GM23338 (cell line): Measurements from ENCODE around the gene MEI4. TPM values are rescaled to one million over a fixed set of nuclear protein-coding genes. Genes with fewer than 3 reads are reported as not detected.
A peak's percentile ranks its signal among the peaks of the same experiment; 100 is the strongest.

Source experiments
- ATAC-seq: fragments of 200-7000 bp; cut with Tn5 transposase; 3 replicates; pipeline ENCODE4 v1.9.1; 2020
- DNase-seq: peaks from one replicate; pipeline ENCODE4 v3.0.0-alpha.2; 2015; ENCODE audit warnings: low spot score
- H2AFZ ChIP-seq: fragments of 200-600 bp; sonication (generic); 2 replicates; pipeline ENCODE4 v1.8.0; 2016; ENCODE audit warnings: antibody characterized with exemption, mild to moderate bottlenecking, moderate library complexity
- H3F3A ChIP-seq: fragments of 200-600 bp; sonication (generic); replicated peaks from 2 replicates; pipeline ENCODE4 v1.8.0; 2017; ENCODE audit warnings: antibody characterized with exemption, mixed run types, low read depth
- H3K27ac ChIP-seq: fragments of 200-600 bp; sonication (generic); 2 replicates; pipeline ENCODE4 v1.6.1; 2016; ENCODE audit warnings: low read depth
- H3K27me3 ChIP-seq: fragments of 200-600 bp; sonication (generic); 2 replicates; pipeline ENCODE4 v1.8.0; 2016; ENCODE audit warnings: mild to moderate bottlenecking, mixed run types, moderate library complexity; ENCODE audit not compliant: insufficient read depth
- H3K36me3 ChIP-seq: fragments of 200-600 bp; sonication (generic); 2 replicates; pipeline ENCODE4 v1.8.0; 2016; ENCODE audit warnings: mild to moderate bottlenecking; ENCODE audit not compliant: insufficient read depth
- H3K4me1 ChIP-seq: fragments of 200-600 bp; sonication (generic); 2 replicates; pipeline ENCODE4 v1.8.0; 2016; ENCODE audit warnings: mild to moderate bottlenecking, moderate library complexity; ENCODE audit not compliant: insufficient read depth
- H3K4me2 ChIP-seq: fragments of 200-600 bp; sonication (generic); 2 replicates; pipeline ENCODE4 v1.7.1; 2017; ENCODE audit warnings: mixed run types
- H3K4me3 ChIP-seq: fragments of 200-600 bp; sonication (generic); 2 replicates; pipeline ENCODE4 v1.6.1; 2016; ENCODE audit warnings: mixed run types
- H3K79me2 ChIP-seq: fragments of 200-600 bp; sonication (generic); replicated peaks from 2 replicates; pipeline ENCODE4 v1.8.0; 2017; ENCODE audit warnings: mild to moderate bottlenecking; ENCODE audit not compliant: insufficient read depth
- H3K9me2 ChIP-seq: fragments of 200-600 bp; sonication (generic); 2 replicates; pipeline ENCODE4 v1.8.0; 2017; ENCODE audit not compliant: insufficient read depth
- H4K20me1 ChIP-seq: fragments of 200-600 bp; sonication (generic); replicated peaks from 2 replicates; pipeline ENCODE4 v1.8.0; 2017; ENCODE audit warnings: mild to moderate bottlenecking; ENCODE audit not compliant: insufficient read depth
- H3K27ac Mint-ChIP-seq: 2 replicates; pipeline ENCODE4 v1.8.0; 2020; ENCODE audit warnings: inconsistent platforms, mild to moderate bottlenecking, moderate library complexity, mixed read lengths
- H3K27me3 Mint-ChIP-seq: 3 replicates; pipeline ENCODE4 v1.8.0; 2022; ENCODE audit warnings: low read depth, mild to moderate bottlenecking, moderate library complexity, mixed read lengths, inconsistent platforms; ENCODE audit not compliant: insufficient read depth, poor library complexity
- H3K36me3 Mint-ChIP-seq: 3 replicates; pipeline ENCODE4 v1.8.0; 2021; ENCODE audit warnings: low read depth, mild to moderate bottlenecking, inconsistent platforms, moderate library complexity, mixed read lengths
- H3K4me1 Mint-ChIP-seq: 3 replicates; pipeline ENCODE4 v1.8.0; 2020; ENCODE audit warnings: mild to moderate bottlenecking, inconsistent platforms, mixed read lengths
- H3K4me3 Mint-ChIP-seq: 3 replicates; pipeline ENCODE4 v1.8.0; 2021; ENCODE audit warnings: moderate library complexity, mild to moderate bottlenecking, inconsistent platforms, mixed read lengths
- H3K9me3 Mint-ChIP-seq: 3 replicates; pipeline ENCODE4 v1.8.0; 2020; ENCODE audit warnings: moderate library complexity, mild to moderate bottlenecking, inconsistent platforms, mixed read lengths
- CREB1 ChIP-seq: fragments of 250-450 bp; sonication (Bioruptor Pico); IDR thresholded peaks from 2 replicates; pipeline ENCODE4 v1.5.0; 2020; ENCODE audit warnings: low read depth, mild to moderate bottlenecking, moderate library complexity
- EZH2 ChIP-seq: fragments of 200-600 bp; sonication (generic); IDR thresholded peaks from one replicate; pipeline ENCODE4 v1.8.0; 2017; ENCODE audit warnings: antibody characterized with exemption, mild to moderate bottlenecking, low read depth; ENCODE audit not compliant: unreplicated experiment
- NANOG ChIP-seq: IDR thresholded peaks from 2 replicates; pipeline ENCODE4 v1.6.1; 2016; ENCODE audit warnings: antibody characterized with exemption, borderline replicate concordance
- POLR2AphosphoS5 ChIP-seq: IDR thresholded peaks from 2 replicates; pipeline ENCODE4 v1.6.1; 2016; ENCODE audit warnings: antibody characterized with exemption, low read depth
- STAT1 ChIP-seq: IDR thresholded peaks from one replicate; pipeline ENCODE4 v1.6.1; 2016; ENCODE audit warnings: antibody characterized with exemption; ENCODE audit not compliant: unreplicated experiment
- ZNF114 ChIP-seq: fragments of 250-450 bp; sonication (Bioruptor Pico); IDR thresholded peaks from 2 replicates; pipeline ENCODE4 v1.5.0; 2020; ENCODE audit warnings: mild to moderate bottlenecking, moderate library complexity
- ZNF331 ChIP-seq: fragments of 250-450 bp; sonication (Bioruptor Pico); IDR thresholded peaks from 2 replicates; pipeline ENCODE4 v1.5.0; 2020; ENCODE audit warnings: low read depth, mild to moderate bottlenecking, moderate library complexity
- polyA plus RNA-seq: library from polyadenylated mRNA; unstranded; fragments of >200 nt; fragmentation: Nextera tagmentation; extraction: Ambion mirVana; gene quantifications from 2 replicates; pipeline ENCODE4 v1.2.1, GENCODE V29; 2016
- total RNA-seq: library from RNA; depleted of rRNA; stranded (reverse); fragments of >200 nt; shearing (Covaris generic); gene quantifications from 2 replicates; pipeline ENCODE4 v1.2.3, GENCODE V29; 2014
- TF ChIP-seq, protein P1 (sequence below): fragments of 250-450 bp; sonication (Bioruptor Pico); IDR thresholded peaks from 2 replicates; pipeline ENCODE4 v1.5.0; 2020; ENCODE audit warnings: mild to moderate bottlenecking, moderate library complexity
- TF ChIP-seq, protein P2 (sequence below): IDR thresholded peaks from one replicate; pipeline ENCODE4 v1.6.1; 2018; ENCODE audit warnings: antibody characterized with exemption; ENCODE audit not compliant: unreplicated experiment
- TF ChIP-seq, protein P3 (sequence below): IDR thresholded peaks from 2 replicates; pipeline ENCODE4 v1.6.1; 2016; ENCODE audit warnings: antibody characterized with exemption

The MEI4 gene
- total and polyA plus RNA-seq, 2 experiments from 2014 or later: 0.23 to 0.63 TPM

DNA sequence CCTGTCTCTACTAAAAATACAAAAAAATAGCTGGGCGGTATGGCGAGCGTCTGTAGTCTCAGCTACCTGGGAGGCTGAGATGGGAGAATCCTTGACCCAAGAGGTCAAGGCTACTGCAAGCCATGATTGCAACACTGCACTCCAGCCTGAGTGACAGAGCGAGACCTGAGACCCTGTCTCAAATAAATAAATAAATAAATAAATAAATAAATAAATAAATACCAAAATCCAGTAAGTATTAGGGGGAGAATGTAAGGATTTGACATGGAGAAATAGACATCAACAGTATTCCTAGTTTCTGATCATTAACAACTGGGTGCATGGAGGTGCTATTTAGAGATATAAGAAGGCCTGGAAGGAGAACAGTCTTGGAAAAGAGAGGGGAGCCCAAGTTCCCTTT, 125.7 kb downstream of the MEI4 start (continued):
- TF ChIP-seq, protein P1, sequence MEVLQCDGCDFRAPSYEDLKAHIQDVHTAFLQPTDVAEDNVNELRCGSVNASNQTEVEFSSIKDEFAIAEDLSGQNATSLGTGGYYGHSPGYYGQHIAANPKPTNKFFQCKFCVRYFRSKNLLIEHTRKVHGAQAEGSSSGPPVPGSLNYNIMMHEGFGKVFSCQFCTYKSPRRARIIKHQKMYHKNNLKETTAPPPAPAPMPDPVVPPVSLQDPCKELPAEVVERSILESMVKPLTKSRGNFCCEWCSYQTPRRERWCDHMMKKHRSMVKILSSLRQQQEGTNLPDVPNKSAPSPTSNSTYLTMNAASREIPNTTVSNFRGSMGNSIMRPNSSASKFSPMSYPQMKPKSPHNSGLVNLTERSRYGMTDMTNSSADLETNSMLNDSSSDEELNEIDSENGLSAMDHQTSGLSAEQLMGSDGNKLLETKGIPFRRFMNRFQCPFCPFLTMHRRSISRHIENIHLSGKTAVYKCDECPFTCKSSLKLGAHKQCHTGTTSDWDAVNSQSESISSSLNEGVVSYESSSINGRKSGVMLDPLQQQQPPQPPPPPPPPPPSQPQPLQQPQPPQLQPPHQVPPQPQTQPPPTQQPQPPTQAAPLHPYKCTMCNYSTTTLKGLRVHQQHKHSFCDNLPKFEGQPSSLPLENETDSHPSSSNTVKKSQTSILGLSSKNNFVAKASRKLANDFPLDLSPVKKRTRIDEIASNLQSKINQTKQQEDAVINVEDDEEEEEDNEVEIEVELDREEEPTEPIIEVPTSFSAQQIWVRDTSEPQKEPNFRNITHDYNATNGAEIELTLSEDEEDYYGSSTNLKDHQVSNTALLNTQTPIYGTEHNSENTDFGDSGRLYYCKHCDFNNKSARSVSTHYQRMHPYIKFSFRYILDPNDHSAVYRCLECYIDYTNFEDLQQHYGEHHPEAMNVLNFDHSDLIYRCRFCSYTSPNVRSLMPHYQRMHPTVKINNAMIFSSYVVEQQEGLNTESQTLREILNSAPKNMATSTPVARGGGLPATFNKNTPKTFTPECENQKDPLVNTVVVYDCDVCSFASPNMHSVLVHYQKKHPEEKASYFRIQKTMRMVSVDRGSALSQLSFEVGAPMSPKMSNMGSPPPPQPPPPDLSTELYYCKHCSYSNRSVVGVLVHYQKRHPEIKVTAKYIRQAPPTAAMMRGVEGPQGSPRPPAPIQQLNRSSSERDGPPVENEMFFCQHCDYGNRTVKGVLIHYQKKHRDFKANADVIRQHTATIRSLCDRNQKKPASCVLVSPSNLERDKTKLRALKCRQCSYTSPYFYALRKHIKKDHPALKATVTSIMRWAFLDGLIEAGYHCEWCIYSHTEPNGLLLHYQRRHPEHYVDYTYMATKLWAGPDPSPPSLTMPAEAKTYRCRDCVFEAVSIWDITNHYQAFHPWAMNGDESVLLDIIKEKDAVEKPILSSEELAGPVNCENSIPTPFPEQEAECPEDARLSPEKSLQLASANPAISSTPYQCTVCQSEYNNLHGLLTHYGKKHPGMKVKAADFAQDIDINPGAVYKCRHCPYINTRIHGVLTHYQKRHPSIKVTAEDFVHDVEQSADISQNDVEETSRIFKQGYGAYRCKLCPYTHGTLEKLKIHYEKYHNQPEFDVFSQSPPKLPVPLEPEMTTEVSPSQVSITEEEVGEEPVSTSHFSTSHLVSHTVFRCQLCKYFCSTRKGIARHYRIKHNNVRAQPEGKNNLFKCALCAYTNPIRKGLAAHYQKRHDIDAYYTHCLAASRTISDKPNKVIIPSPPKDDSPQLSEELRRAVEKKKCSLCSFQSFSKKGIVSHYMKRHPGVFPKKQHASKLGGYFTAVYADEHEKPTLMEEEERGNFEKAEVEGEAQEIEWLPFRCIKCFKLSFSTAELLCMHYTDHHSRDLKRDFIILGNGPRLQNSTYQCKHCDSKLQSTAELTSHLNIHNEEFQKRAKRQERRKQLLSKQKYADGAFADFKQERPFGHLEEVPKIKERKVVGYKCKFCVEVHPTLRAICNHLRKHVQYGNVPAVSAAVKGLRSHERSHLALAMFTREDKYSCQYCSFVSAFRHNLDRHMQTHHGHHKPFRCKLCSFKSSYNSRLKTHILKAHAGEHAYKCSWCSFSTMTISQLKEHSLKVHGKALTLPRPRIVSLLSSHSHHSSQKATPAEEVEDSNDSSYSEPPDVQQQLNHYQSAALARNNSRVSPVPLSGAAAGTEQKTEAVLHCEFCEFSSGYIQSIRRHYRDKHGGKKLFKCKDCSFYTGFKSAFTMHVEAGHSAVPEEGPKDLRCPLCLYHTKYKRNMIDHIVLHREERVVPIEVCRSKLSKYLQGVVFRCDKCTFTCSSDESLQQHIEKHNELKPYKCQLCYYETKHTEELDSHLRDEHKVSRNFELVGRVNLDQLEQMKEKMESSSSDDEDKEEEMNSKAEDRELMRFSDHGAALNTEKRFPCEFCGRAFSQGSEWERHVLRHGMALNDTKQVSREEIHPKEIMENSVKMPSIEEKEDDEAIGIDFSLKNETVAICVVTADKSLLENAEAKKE (CRISPR knock-in tag): no peak

DNA sequence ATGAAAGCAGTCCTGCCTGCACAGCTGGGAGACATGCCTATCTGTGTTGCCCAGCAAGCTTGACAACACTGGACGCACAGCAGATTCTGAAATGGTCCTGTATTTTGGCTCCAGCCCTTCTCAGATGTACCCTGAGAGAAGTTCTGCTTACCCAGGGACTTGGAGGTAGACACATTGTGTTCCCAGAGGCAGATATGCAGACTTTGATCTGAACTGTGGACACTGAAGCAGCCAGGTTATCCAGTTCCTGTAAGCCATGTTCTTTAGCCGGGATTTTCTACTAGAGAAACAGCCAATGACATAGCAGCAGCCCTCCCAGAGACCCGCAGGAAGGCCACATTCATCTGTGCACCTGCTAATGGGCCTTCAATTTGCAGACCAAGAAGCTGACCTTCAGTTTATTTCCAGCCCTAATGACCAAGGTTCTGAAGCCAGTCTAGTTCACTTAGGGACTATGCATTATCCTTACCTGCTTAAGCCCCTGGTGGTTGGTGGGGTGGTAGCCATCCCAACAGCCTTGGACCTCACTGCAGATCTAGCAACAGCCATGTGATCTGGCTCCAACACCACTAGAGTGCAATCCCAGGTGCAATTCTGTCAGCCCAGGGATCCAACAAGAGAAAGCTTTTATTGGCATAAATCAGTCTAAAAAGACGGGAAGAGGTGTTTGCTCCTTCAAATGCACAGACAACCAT, 134.2 kb downstream of the MEI4 start:
- ATAC-seq (no peak), DNase-seq (peak; percentile 3)
- Histone ChIP-seq H3K9me2 (no peaks in the 10 kb centered on the region), H3K4me1 (no peaks in the 10 kb centered on the region), H3K27me3 (no peaks in the 10 kb centered on the region), H3K36me3 (no peaks in the 10 kb centered on the region), H4K20me1 (no peaks in the 10 kb centered on the region), H3K4me3 (no peak overlapping the region), H3K79me2 (no peaks in the 10 kb centered on the region), H2AFZ (no peak overlapping the region), H3K4me2 (no peak overlapping the region), H3K27ac (no peak overlapping the region), H3F3A (no peaks in the 10 kb centered on the region)
- Mint-ChIP-seq H3K9me3 (peaks cover 16% of the 10 kb centered on the region), H3K27me3 (peaks cover 3% of the 10 kb centered on the region), H3K36me3 (no peaks in the 10 kb centered on the region; the same call in 1 of the 3 replicates), H3K27ac (no peak overlapping the region), H3K4me3 (no peak overlapping the region), H3K4me1 (no peaks in the 10 kb centered on the region)
- TF ChIP-seq POLR2AphosphoS5 (no peak), CREB1 (CRISPR knock-in tag) (no peak), STAT1 (no peak), EZH2 (no peak), ZNF331 (CRISPR knock-in tag) (no peak), NANOG (no peak), ZNF114 (CRISPR knock-in tag) (no peak)
- TF ChIP-seq, protein P2, sequence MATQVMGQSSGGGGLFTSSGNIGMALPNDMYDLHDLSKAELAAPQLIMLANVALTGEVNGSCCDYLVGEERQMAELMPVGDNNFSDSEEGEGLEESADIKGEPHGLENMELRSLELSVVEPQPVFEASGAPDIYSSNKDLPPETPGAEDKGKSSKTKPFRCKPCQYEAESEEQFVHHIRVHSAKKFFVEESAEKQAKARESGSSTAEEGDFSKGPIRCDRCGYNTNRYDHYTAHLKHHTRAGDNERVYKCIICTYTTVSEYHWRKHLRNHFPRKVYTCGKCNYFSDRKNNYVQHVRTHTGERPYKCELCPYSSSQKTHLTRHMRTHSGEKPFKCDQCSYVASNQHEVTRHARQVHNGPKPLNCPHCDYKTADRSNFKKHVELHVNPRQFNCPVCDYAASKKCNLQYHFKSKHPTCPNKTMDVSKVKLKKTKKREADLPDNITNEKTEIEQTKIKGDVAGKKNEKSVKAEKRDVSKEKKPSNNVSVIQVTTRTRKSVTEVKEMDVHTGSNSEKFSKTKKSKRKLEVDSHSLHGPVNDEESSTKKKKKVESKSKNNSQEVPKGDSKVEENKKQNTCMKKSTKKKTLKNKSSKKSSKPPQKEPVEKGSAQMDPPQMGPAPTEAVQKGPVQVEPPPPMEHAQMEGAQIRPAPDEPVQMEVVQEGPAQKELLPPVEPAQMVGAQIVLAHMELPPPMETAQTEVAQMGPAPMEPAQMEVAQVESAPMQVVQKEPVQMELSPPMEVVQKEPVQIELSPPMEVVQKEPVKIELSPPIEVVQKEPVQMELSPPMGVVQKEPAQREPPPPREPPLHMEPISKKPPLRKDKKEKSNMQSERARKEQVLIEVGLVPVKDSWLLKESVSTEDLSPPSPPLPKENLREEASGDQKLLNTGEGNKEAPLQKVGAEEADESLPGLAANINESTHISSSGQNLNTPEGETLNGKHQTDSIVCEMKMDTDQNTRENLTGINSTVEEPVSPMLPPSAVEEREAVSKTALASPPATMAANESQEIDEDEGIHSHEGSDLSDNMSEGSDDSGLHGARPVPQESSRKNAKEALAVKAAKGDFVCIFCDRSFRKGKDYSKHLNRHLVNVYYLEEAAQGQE: no peak
- TF ChIP-seq, protein P3, sequence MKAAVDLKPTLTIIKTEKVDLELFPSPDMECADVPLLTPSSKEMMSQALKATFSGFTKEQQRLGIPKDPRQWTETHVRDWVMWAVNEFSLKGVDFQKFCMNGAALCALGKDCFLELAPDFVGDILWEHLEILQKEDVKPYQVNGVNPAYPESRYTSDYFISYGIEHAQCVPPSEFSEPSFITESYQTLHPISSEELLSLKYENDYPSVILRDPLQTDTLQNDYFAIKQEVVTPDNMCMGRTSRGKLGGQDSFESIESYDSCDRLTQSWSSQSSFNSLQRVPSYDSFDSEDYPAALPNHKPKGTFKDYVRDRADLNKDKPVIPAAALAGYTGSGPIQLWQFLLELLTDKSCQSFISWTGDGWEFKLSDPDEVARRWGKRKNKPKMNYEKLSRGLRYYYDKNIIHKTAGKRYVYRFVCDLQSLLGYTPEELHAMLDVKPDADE: no peak
